Adrenal gland (tissue), 5 donors: ENCODE data around the gene TGDS.

Experiments
- POLR2A ChIP-seq, 2 donors: fragments of 450-650 bp; IDR thresholded peaks; one replicate each; pipeline ENCODE4 v1.6.1; 2017; ENCODE audit warnings: antibody characterized with exemption in 2 of 2, mild to moderate bottlenecking in 2 of 2, moderate library complexity in 1 of 2
- TF ChIP-seq, protein P1 (sequence below), 6 experiments: fragments of 450-650 bp in 4 of 6; fragments of 200-600 bp in 2 of 6; sonication (generic) in 1 of 6; IDR thresholded peaks; 1 replicate in 5 of 6; 2 replicates in 1 of 6; pipeline versions ENCODE4 v1.5.1 to v1.8.0; 2016 to 2021; ENCODE audit warnings: antibody characterized with exemption in 6 of 6, mild to moderate bottlenecking in 2 of 6, moderate library complexity in 1 of 6
- donor health status: DM: no; HTN: no; CAD: no.

GRCh38 chr13:94586371-94586770 lies 9.6 kb downstream of the TGDS start:
- TF ChIP-seq, protein P1, sequence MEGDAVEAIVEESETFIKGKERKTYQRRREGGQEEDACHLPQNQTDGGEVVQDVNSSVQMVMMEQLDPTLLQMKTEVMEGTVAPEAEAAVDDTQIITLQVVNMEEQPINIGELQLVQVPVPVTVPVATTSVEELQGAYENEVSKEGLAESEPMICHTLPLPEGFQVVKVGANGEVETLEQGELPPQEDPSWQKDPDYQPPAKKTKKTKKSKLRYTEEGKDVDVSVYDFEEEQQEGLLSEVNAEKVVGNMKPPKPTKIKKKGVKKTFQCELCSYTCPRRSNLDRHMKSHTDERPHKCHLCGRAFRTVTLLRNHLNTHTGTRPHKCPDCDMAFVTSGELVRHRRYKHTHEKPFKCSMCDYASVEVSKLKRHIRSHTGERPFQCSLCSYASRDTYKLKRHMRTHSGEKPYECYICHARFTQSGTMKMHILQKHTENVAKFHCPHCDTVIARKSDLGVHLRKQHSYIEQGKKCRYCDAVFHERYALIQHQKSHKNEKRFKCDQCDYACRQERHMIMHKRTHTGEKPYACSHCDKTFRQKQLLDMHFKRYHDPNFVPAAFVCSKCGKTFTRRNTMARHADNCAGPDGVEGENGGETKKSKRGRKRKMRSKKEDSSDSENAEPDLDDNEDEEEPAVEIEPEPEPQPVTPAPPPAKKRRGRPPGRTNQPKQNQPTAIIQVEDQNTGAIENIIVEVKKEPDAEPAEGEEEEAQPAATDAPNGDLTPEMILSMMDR (IDR thresholded peaks at IDR 0.05): no peak
- no peak for TF ChIP-seq POLR2A (IDR thresholded peaks at IDR 0.05)
